ENCODE measurements around the gene A3GALT2.

- TF ChIP-seq CTCF (IDR thresholded peaks at IDR 0.05): no peak
- TF ChIP-seq POLR2AphosphoS5 (IDR thresholded peaks at IDR 0.05): no peak
- TF ChIP-seq POLR2A (IDR thresholded peaks at IDR 0.05): no peak
- TF ChIP-seq EP300 (IDR thresholded peaks at IDR 0.05; ENCODE audit: low read depth): no peak
These were observed 18.6 kb downstream of the A3GALT2 start for GRCh38 chr1:33302325-33302724.

All from transverse colon (tissue), 4 donors.